Stomach (tissue), 4 donors: ENCODE measurements around the gene USP6NL.

Experiments
- CTCF ChIP-seq, 7 experiments: fragments of 450-650 bp in 4 of 7; fragments of 200-600 bp in 3 of 7; sonication (generic) in 3 of 7; IDR thresholded peaks; one replicate each; pipeline ENCODE4 v1.5.1; 2016 to 2019; ENCODE audit warnings: antibody characterized with exemption in 7 of 7, control low read depth in 2 of 7, mild to moderate bottlenecking in 1 of 7
- EP300 ChIP-seq: sonication (generic); formaldehyde crosslinking; IDR thresholded peaks from one replicate; pipeline ENCODE4 v1.6.1; 2017; ENCODE audit warnings: antibody characterized with exemption
- POLR2A ChIP-seq, 4 donors: fragments of 450-650 bp; IDR thresholded peaks; one replicate each; pipeline ENCODE4 v1.6.1; 2016; ENCODE audit warnings: antibody characterized with exemption in 4 of 4, control low read depth in 2 of 4, mild to moderate bottlenecking in 1 of 4, moderate library complexity in 1 of 4
- POLR2AphosphoS5 ChIP-seq, 3 donors: sonication (generic); formaldehyde crosslinking; IDR thresholded peaks; one replicate each; pipeline ENCODE4 v1.6.1; 2016; ENCODE audit warnings: antibody characterized with exemption in 3 of 3

GRCh38 chr10:11528286-11528685 lies 83.2 kb downstream of the USP6NL start:
- TF ChIP-seq CTCF (IDR thresholded peaks at IDR 0.05) (no peak), POLR2A (IDR thresholded peaks at IDR 0.05) (no peak), POLR2AphosphoS5 (IDR thresholded peaks at IDR 0.05) (no peak), EP300 (no peak)
